Iris pigment epithelial cell (primary cell): ENCODE data around the gene PLCB4.

Experiments
- DNase-seq: peaks from one replicate; pipeline ENCODE4 v3.0.0-alpha.2; 2011; ENCODE audit warnings: low read depth

Gene PLCB4

DNA sequence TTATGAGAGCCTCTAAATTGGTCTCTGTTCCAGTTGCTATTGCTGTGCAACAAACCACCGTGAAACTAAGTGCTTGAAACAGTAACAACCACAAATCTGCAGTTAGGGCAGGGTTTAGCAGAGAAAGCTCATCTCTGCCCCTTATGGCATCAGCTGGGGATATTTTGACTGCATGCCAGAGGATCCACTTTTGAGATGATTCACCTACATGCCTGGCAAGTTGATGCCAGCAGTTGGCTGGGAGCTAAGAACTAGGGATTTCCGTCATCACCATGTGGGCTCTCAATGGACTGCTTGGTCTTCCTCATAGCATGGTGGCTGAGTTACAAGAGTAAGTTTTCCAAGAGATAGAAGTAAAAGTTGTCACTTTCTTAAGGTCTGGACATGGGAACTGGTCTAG is 35.1 kb downstream of the PLCB4 start:
- no peak for DNase-seq

DNA sequence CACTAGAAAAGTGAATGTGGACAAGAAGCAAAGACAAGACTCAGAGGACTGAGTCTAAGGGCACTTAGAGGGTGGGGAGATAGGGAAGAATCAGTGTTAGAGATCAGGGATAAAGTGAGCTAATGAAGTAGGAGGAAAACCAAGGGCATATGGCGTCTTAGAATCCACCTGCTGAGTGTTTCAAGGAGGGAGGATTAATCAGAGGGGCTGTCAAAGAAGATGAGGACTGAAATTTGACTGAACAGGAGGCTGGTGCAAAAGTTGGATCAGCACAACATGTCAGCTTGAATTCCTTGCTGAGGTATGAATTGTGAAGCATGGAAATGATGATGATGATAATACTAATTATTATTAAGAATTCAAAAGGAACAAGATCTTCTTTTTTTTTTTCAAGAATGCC is 39.4 kb downstream of the PLCB4 start:
- DNase-seq, result no peak

- no peak for DNase-seq
Observed at GRCh38 chr20:9109566-9109965, 40.7 kb downstream of the PLCB4 start.

DNA sequence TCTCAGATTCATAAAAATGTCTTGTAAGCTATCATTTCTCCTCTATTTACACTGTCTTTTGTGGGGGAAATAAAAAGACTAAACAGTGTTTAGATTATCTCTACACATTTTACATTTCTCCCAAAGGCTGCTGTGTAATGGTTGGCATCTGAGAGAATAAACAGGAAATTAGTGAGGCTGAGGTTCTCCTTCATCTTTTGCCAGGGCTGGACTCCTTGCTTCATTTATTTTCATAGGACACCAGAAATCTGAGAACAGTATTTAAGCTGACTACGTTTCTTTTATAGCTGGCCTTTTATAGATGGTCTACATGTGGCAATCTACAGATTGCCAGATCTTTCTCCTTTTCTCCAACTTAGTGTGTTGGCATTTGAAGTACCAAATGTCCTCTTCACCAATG is 41.5 kb downstream of the PLCB4 start:
- peak; percentile 37 for DNase-seq

GRCh38 chr20:9110916-9111432 is 42.1 kb downstream of the PLCB4 start:
- no peak for DNase-seq

- peak; percentile 84 for DNase-seq
Observed at GRCh38 chr20:9112541-9113515, 43.9 kb downstream of the PLCB4 start.

- DNase-seq, result no peak
Observed at GRCh38 chr20:9114709-9115108, 45.8 kb downstream of the PLCB4 start.

DNA sequence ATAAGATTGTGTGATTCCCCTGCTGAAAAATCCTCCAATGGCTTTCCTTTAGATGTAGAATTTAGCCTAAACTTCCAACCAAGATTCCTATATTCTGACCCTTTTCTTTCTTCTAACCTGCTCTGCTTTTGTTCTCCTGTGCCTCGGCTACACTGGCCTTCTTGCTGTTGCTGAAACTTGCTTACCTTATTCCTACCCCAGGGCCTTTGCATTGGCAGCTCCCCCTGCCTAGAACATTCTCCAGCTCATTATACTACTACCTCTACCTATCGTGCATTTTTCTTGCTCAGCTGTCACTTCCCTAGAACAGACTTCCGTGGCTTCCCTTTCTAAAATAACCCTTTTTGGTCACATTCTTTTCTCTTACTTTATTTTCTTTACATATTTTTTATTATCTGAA is 48.7 kb downstream of the PLCB4 start:
- DNase-seq, result no peak

GRCh38 chr20:9119776-9120175 is 50.9 kb downstream of the PLCB4 start:
- no peak for DNase-seq

DNA sequence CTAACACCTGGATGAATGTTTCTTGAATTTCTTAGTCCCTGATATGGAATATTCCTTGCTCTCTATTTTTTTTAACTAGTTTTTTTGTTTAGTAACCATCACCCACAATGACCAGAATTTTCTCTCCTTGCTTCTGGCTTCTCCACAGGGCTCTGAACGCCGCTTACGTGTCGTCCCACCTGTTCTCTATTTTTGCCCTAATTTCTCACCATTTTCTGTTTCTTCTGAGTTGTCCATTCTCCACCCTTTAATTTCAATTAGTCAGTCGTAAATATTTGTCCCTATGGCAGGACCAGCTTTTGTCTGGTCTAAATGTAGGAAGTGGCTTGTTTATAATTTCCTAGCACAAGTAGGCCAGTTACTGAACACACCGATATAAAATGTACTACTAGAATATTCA is 52.3 kb downstream of the PLCB4 start:
- no peak for DNase-seq

GRCh38 chr20:9122571-9122970 is 53.7 kb downstream of the PLCB4 start:
- DNase-seq, result no peak

DNA sequence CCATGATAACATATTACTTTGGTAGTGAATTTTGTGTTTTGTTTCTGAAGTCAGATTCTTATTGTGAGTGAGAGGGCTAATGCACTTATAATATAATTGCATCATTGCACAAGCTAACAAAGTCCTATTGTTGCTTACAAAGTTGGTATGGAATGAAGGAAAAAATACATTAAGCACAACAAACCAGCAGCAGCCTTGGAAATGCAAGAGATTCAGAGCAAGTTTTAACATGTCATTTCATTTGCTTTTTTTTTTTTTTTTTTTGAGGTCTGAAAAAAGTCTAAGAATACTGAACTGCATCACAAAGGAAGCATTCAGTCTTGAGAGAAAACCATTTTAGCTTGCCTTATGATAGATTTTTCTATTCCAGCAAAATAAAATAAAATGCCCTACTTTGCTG is 57.6 kb downstream of the PLCB4 start:
- no peak for DNase-seq

- DNase-seq, result no peak
Observed at GRCh38 chr20:9128568-9128967, 59.7 kb downstream of the PLCB4 start.

DNA sequence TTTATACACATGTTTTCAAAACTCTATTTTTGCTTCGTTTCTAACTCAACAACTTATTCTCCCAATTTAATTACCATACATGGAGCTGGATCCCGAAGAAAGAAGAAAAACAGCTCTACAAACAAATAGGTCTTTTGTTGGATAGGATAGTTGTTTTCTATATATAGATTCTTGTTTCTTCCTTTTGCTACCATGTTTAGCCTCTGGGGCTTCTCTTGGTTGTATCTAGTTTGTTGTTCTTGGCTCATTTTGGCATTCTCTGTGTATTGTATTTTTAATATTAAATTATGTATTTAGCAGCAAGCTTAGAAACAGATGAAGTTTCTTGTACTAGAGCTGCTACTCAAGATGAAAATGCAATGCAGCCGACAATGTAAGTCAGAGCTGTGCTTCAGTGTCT is 60.9 kb downstream of the PLCB4 start:
- no peak for DNase-seq

- DNase-seq, result no peak
Observed at GRCh38 chr20:9130521-9130920, 61.6 kb downstream of the PLCB4 start.

DNA sequence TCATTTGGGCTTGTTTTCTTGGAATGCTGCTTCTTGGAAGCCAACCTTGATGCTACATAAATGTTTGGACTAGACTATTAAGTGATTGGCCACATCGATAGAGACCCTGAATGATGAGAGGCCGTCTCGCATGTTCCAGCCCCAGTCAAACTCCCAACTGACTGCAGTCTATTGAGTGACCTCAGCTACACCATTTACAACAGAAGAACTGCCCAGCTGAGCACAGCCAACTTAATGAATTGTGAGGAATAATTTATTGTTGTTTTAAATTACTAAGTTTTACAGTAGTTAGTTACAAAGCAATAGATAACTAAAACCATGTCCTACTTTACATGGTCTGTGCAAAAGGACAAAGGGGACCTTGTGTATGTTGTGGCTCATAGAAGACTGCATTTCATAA is 63.0 kb downstream of the PLCB4 start:
- no peak for DNase-seq

- DNase-seq, result no peak
Observed at GRCh38 chr20:9134346-9134745, 65.5 kb downstream of the PLCB4 start.

DNA sequence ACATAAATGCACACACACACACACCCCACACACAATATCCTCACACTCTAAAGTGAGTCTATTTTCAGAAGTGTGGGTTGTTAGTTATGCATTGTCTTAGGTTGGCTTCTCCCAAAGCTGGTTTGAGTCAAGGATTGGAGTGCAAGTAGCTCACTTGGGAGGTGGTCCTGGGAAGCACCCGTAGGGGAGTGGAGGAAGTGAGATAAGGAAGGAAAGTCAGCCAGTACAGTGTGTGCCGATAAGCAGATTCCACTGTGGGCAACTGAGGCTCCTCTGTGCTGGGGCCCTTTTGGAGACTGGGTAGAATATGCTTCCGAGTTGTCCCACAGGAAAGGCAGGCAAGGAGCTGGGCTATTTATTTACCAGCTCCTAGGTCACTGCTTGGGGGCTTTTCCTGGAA is 67.2 kb downstream of the PLCB4 start:
- DNase-seq, result no peak

GRCh38 chr20:9137001-9137400 is 68.1 kb downstream of the PLCB4 start:
- DNase-seq, result no peak

GRCh38 chr20:9139106-9139833 is 70.4 kb downstream of the PLCB4 start:
- no peak for DNase-seq

DNA sequence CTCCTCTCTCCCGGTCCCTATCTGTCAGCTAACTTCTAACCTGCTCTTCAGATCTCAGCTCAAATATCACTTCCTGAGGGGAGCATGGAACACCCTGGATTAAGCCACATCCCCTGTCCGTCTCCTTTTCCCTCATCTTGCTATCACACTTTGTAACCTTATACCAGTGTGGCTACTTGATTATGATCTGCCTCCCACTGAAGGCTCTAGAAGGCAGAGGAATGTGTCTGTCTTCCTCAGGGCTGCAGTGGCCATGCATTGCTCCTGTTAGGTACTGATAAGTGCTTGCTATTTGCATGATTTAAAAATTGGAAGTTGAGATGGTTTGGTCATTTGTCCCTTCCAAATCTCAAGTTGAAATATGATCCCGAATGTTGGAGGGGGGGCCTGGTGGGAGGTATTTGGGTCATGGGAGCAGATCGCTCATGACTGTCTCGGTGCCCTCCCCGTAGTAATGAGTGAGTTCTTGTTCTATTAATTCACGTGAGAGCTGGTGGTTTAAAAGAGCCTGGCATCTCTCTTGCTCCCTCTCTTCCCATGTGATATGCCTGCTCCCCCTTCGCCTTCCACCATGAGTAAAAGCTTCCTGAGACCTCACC is 71.4 kb downstream of the PLCB4 start:
- DNase-seq, result no peak

DNA sequence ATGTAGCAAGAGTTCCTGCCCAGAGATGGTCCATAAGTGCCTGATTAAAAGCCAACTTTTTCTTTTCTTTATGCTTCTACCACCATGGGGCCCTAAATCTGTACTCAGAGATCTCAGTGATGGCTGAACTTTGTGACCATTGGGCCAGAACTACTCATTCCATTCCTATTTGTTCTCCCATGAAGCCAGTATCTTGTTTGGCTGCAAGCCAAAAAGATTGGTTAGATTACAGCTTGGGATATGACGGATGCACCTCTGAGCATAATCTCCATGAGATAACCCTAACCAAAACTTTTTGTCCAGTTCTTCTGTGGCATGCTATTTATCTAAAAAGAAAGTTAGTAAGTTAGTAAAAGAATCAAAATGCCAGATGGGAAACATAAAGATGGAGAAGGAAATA is 72.2 kb downstream of the PLCB4 start:
- DNase-seq, result no peak

DNA sequence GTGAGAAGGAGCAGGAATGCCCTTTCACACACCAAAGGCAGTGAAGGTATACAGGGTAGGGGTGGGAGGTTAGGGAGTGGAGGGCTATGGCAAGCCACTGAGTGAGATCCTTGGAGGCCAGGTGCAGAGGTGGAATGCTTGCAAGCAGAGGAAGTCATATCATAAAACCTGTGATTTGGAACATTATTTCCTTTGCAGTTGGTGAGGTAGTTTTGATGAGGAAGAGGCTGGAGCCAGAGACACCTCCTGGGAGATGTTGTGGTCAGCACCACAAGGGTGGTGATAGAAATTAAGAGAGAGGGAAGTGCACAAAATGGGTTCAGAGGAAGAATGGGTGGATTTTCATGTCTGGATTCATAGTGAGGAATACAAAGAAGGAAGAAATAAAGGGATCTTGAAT is 73.0 kb downstream of the PLCB4 start:
- DNase-seq, result no peak
